ENCODE data around the gene COX7B2. TPM values are rescaled to one million over a fixed set of nuclear protein-coding genes. Genes with fewer than 3 reads are reported as not detected.

Gene COX7B2
- total and polyA plus RNA-seq, 2 experiments from 2014 or later, result not detected

DNA sequence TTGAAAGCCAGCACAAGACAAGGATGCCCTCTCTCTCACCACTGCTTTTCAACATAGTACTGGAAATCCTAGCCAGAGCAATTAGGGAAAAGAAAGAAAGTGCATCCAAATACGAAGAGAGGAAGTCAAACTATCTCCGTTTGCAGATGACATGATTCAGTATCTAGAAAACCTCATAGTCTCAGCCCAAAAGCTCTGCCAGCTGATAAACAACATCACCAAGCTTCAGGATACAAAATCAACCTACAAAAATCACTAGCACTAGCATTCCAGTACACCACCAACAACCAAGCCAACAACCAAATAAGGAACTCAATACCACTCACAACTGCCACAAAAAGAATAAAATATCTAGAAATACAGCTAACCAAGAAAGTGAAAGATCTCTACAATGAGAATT is 38.6 kb downstream of the COX7B2 start:
- H3K4me3 ChIP-seq, result no peak overlapping the region
- no peaks in the 10 kb centered on the region for H3K9me3 ChIP-seq (ENCODE audit: low read depth)
- no peak for TF ChIP-seq CTCF (IDR thresholded peaks at IDR 0.05; ENCODE audit: low read depth, low read length)
- no peaks in the 10 kb centered on the region for H3K27me3 ChIP-seq
- H3K27ac ChIP-seq, result no peak overlapping the region
- peaks cover 6% of the 10 kb centered on the region for H3K4me1 ChIP-seq (ENCODE audit: low read depth)
- no peaks in the 10 kb centered on the region for H3K36me3 ChIP-seq
- DNase-seq (ENCODE audit: low read depth in 1 of 2, low spot score in 1 of 2), result no peak

GRCh38 chr4:46856333-46856732 is 52.7 kb downstream of the COX7B2 start:
- Histone ChIP-seq H3K36me3 (no peaks in the 10 kb centered on the region), H3K4me1 (ENCODE audit: low read depth) (no peaks in the 10 kb centered on the region), H3K27ac (no peak overlapping the region), H3K9me3 (ENCODE audit: low read depth) (no peaks in the 10 kb centered on the region), H3K27me3 (no peaks in the 10 kb centered on the region), H3K4me3 (no peak overlapping the region)
- DNase-seq (ENCODE audit: low read depth in 1 of 2, low spot score in 1 of 2), result no peak
- no peak for TF ChIP-seq CTCF (IDR thresholded peaks at IDR 0.05; ENCODE audit: low read depth, low read length)

DNA sequence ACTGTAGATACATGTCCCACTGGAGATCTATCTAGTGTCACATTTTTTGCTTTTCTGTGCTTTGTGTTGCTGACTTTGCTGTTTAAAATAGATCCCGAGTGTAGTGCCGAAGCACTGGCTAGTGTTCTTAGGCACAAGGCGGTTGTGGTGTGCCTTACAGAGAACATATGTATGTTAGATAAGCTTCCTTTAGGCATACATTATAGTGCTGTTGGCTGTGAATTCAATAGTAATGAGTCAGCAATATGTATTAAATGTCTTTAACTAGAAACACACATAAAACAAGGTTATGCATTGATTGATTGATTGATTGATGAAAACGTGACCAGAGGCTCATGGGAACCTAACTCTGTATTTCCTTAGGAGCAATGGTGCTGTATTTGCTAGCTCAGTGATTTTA is 56.2 kb downstream of the COX7B2 start:
- H3K4me3 ChIP-seq, result no peak overlapping the region
- H3K4me1 ChIP-seq (ENCODE audit: low read depth), result no peaks in the 10 kb centered on the region
- no peak for TF ChIP-seq CTCF (IDR thresholded peaks at IDR 0.05; ENCODE audit: low read depth, low read length)
- no peak overlapping the region for H3K27ac ChIP-seq
- no peak for DNase-seq (ENCODE audit: low read depth in 1 of 2, low spot score in 1 of 2)
- no peaks in the 10 kb centered on the region for H3K9me3 ChIP-seq (ENCODE audit: low read depth)
- H3K27me3 ChIP-seq, result no peaks in the 10 kb centered on the region
- no peaks in the 10 kb centered on the region for H3K36me3 ChIP-seq

- H3K36me3 ChIP-seq, result no peaks in the 10 kb centered on the region
- H3K27me3 ChIP-seq, result no peaks in the 10 kb centered on the region
- TF ChIP-seq CTCF (IDR thresholded peaks at IDR 0.05; ENCODE audit: low read depth, low read length), result no peak
- no peaks in the 10 kb centered on the region for H3K4me1 ChIP-seq (ENCODE audit: low read depth)
- DNase-seq (ENCODE audit: low read depth in 1 of 2, low spot score in 1 of 2), result no peak
- H3K9me3 ChIP-seq (ENCODE audit: low read depth), result no peaks in the 10 kb centered on the region
- H3K27ac ChIP-seq, result no peak overlapping the region
- H3K4me3 ChIP-seq, result no peak overlapping the region
Observed at GRCh38 chr4:46850026-46850425, 59.0 kb downstream of the COX7B2 start.

DNA sequence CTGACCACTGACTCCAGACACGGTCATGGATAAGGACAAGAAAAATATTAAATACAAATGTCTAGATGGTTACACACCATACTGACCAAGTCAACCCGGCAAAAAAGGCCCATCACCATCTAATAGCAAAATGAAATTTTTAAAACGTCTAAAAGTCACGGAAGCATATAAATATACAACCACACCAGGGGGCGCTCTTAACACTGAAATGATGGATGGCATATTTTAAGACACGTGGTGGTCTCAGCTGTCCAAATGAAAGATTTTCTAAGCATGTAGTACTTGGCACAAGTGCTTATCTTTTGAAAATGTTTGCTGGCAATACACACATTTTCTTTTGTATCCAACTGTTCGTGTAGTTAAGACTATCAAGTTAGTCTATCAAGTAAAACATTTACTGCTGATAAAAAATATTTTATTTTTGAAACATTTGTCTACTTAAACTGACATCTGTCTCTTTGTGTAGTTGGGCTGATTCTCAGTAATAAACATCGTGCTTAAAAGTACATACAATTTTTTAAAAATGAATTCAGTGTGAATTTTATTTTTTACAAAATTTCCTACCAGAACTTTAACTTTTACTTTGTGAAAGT is 64.6 kb downstream of the COX7B2 start:
- H3K9me3 ChIP-seq (ENCODE audit: low read depth), result no peaks in the 10 kb centered on the region
- H3K36me3 ChIP-seq, result no peaks in the 10 kb centered on the region
- peak; percentile 69 for TF ChIP-seq CTCF (IDR thresholded peaks at IDR 0.05; ENCODE audit: low read depth, low read length)
- DNase-seq (ENCODE audit: low read depth in 1 of 2, low spot score in 1 of 2), result peak; percentile 75 to 81
- no peak overlapping the region for H3K4me3 ChIP-seq
- H3K4me1 ChIP-seq (ENCODE audit: low read depth), result no peaks in the 10 kb centered on the region
- no peaks in the 10 kb centered on the region for H3K27me3 ChIP-seq
- H3K27ac ChIP-seq, result no peak overlapping the region
